Body of pancreas (tissue), 4 donors: ENCODE measurements around the gene ANKRD33.

Experiments used
- CTCF ChIP-seq, 7 experiments: fragments of 450-650 bp in 4 of 7; fragments of 200-600 bp in 3 of 7; sonication (generic) in 3 of 7; IDR thresholded peaks; one replicate each; pipeline ENCODE4 v1.5.1; 2016 to 2019; ENCODE audit warnings: antibody characterized with exemption in 7 of 7
- POLR2A ChIP-seq, 3 donors: fragments of 450-650 bp; IDR thresholded peaks; one replicate each; pipeline ENCODE4 v1.6.1; 2016; ENCODE audit warnings: antibody characterized with exemption in 3 of 3, mild to moderate bottlenecking in 2 of 3

- TF ChIP-seq CTCF (IDR thresholded peaks at IDR 0.05) (no peak), POLR2A (IDR thresholded peaks at IDR 0.05) (no peak)
Measured at GRCh38 chr12:51839310-51839947, 48.5 kb upstream of the ANKRD33 start.
